HepG2 (cell line): ENCODE data around the gene ITGB7. TPM values are rescaled to one million over a fixed set of nuclear protein-coding genes. Genes with fewer than 3 reads are reported as not detected.
A peak's percentile ranks its signal among the peaks of the same experiment; 100 is the strongest.

Experiments
- ATAC-seq: fragments of 200-7000 bp; cut with Tn5 transposase; 3 replicates; pipeline ENCODE4 v1.9.1; 2020; ENCODE audit warnings: mild to moderate bottlenecking, moderate library complexity
- BruUV-seq: library from RNA; stranded (reverse); fragments of 400-500 nt; replicated peaks from 2 replicates; lab custom pipeline; 2021; lab: Mats Ljungman, UMichigan
- CTCF ChIA-PET: fragments of 300-600 bp; formaldehyde crosslinking; extraction: SDS; loops from one replicate; lab custom pipeline; 2021; ENCODE audit warnings: low total read pairs, inconsistent platforms, low intra/inter-chr PET ratio; lab: Yijun Ruan, JAX
- POLR2A ChIA-PET: fragments of 350-600 bp; sonication (Branson Sonifier 250); formaldehyde crosslinking; loops from one replicate; lab custom pipeline; 2020; ENCODE audit warnings: antibody characterized with exemption, inconsistent platforms; lab: Yijun Ruan, JAX
- DNase-seq: peaks from one replicate; pipeline ENCODE4 v3.0.0-alpha.2; 2015; ENCODE audit warnings: low spot score
- FAIRE-seq: peaks from 3 replicates; lab custom pipeline; 2011; peaks lifted over from hg19 to GRCh38; lab: Jason Lieb, UNC
- H2AFZ ChIP-seq: one replicate; pipeline ENCODE4 v1.6.1; 2011; ENCODE audit warnings: low read length, inconsistent platforms
- H3K27ac ChIP-seq: fragments of 300-600 bp; 3 replicates; pipeline ENCODE4 v1.8.0; 2011; ENCODE audit warnings: mixed run types, mild to moderate bottlenecking, mixed read lengths, low read length, inconsistent platforms; ENCODE audit not compliant: insufficient read depth; ENCODE audit errors: extremely low read length
- H3K27me3 ChIP-seq, 2 experiments: fragments of 200-600 bp in 1 of 2; 2 replicates in 1 of 2; 3 replicates in 1 of 2; pipeline versions ENCODE4 v1.6.0 to v1.8.0; 2011; ENCODE audit warnings: low read length in 2 of 2, mild to moderate bottlenecking in 2 of 2, moderate library complexity in 2 of 2, inconsistent platforms in 1 of 2; ENCODE audit not compliant: insufficient read depth in 2 of 2, control insufficient read depth in 1 of 2
- H3K36me3 ChIP-seq, 2 experiments: fragments of 200-600 bp in 1 of 2; replicated peaks in 1 of 2; 2 replicates in 1 of 2; 3 replicates in 1 of 2; pipeline versions ENCODE4 v1.5.1 to v1.8.0; 2011; ENCODE audit warnings: low read length in 2 of 2, inconsistent platforms in 1 of 2; ENCODE audit not compliant: insufficient read depth in 2 of 2, control insufficient read depth in 1 of 2
- H3K4me1 ChIP-seq: 2 replicates; pipeline ENCODE4 v1.5.1; 2012; ENCODE audit warnings: low read length, inconsistent platforms; ENCODE audit not compliant: insufficient read depth
- H3K4me2 ChIP-seq: 2 replicates; pipeline ENCODE4 v1.6.0; 2011; ENCODE audit warnings: low read depth, low read length, inconsistent platforms
- H3K4me3 ChIP-seq, 3 experiments: fragments of 200-600 bp in 1 of 3; sonication (generic), shearing (Covaris generic) in 1 of 3; replicated peaks in 1 of 3; 2 replicates each; pipeline ENCODE4 v1.5.1; 2011 to 2016; ENCODE audit warnings: low read length in 3 of 3, inconsistent platforms in 2 of 3, low read depth in 2 of 3, mild to moderate bottlenecking in 2 of 3, control low read depth in 1 of 3, mixed read lengths in 1 of 3; ENCODE audit not compliant: insufficient read depth in 1 of 3
- H3K79me2 ChIP-seq: one replicate; pipeline ENCODE4 v1.6.1; 2011; ENCODE audit warnings: low read length, inconsistent platforms; ENCODE audit not compliant: insufficient read depth
- H3K9ac ChIP-seq: 2 replicates; pipeline ENCODE4 v1.6.0; 2011; ENCODE audit warnings: mild to moderate bottlenecking, low read depth, low read length, inconsistent platforms; ENCODE audit not compliant: insufficient read depth
- H3K9me3 ChIP-seq: 2 replicates; pipeline ENCODE4 v1.5.1; 2012; ENCODE audit warnings: mild to moderate bottlenecking, low read length
- H4K20me1 ChIP-seq: 2 replicates; pipeline ENCODE4 v1.6.0; 2011; ENCODE audit warnings: inconsistent platforms, mild to moderate bottlenecking, low read length, moderate library complexity; ENCODE audit not compliant: insufficient read depth
- ARNT2 ChIP-seq: sonication (generic); formaldehyde crosslinking; IDR thresholded peaks from 2 replicates; pipeline ENCODE4 v1.8.0; 2022; ENCODE audit warnings: mild to moderate bottlenecking, low read depth, missing genetic modification reagents, moderate library complexity
- CBX2 ChIP-seq, 2 experiments: fragments of 200-600 bp in 1 of 2; sonication (generic); formaldehyde crosslinking in 1 of 2; IDR thresholded peaks; 2 replicates each; pipeline versions ENCODE4 v1.7.0 to v1.8.1; 2018 to 2022; ENCODE audit warnings: low read depth in 2 of 2, low read length in 1 of 2, mild to moderate bottlenecking in 1 of 2, missing genetic modification reagents in 1 of 2
- E2F2 ChIP-seq: sonication (generic); formaldehyde crosslinking; IDR thresholded peaks from 2 replicates; pipeline ENCODE4 v1.4.0; 2020; ENCODE audit warnings: missing genetic modification reagents, borderline replicate concordance
- EHMT2 ChIP-seq: fragments of 200-600 bp; sonication (generic); IDR thresholded peaks from 2 replicates; pipeline ENCODE4 v1.7.0; 2017; ENCODE audit warnings: antibody characterized with exemption, low read depth, low read length, borderline replicate concordance
- FOXK2 ChIP-seq: fragments of 450-650 bp; IDR thresholded peaks from 2 replicates; pipeline ENCODE4 v1.6.1; 2016
- JUN ChIP-seq: sonication (generic); formaldehyde crosslinking; IDR thresholded peaks from 2 replicates; pipeline ENCODE4 v1.4.0; 2020; ENCODE audit warnings: mild to moderate bottlenecking, missing genetic modification reagents
- KDM5B ChIP-seq: sonication (generic); formaldehyde crosslinking; IDR thresholded peaks from 2 replicates; pipeline ENCODE4 v1.4.0; 2020; ENCODE audit warnings: missing genetic modification reagents, mild to moderate bottlenecking, borderline replicate concordance
- PPARG ChIP-seq: conservative IDR thresholded peaks from 2 replicates; pipeline ENCODE4 v1.6.1; 2016; ENCODE audit warnings: missing biosample characterization, missing genetic modification reagents
- RBAK ChIP-seq: sonication (generic); formaldehyde crosslinking; IDR thresholded peaks from 2 replicates; pipeline ENCODE4 v1.5.1; 2020; ENCODE audit warnings: mild to moderate bottlenecking, missing genetic modification reagents
- THAP8 ChIP-seq: sonication (generic); formaldehyde crosslinking; IDR thresholded peaks from 2 replicates; pipeline ENCODE4 v1.5.1; 2020; ENCODE audit warnings: missing genetic modification reagents, mild to moderate bottlenecking, borderline replicate concordance
- TSC22D2 ChIP-seq: sonication (generic); formaldehyde crosslinking; IDR thresholded peaks from 2 replicates; pipeline ENCODE4 v1.5.1; 2020; ENCODE audit warnings: missing genetic modification reagents, mild to moderate bottlenecking, borderline replicate concordance
- ZFP1 ChIP-seq: IDR thresholded peaks from 2 replicates; pipeline ENCODE4 v1.6.1; 2016
- ZFP36L1 ChIP-seq: sonication (generic); formaldehyde crosslinking; IDR thresholded peaks from 2 replicates; pipeline ENCODE4 v1.8.0; 2022; ENCODE audit warnings: mild to moderate bottlenecking, missing genetic modification reagents, moderate library complexity
- ZNF235 ChIP-seq: sonication (generic); formaldehyde crosslinking; IDR thresholded peaks from 2 replicates; pipeline ENCODE4 v1.8.1; 2023; ENCODE audit warnings: mild to moderate bottlenecking, missing genetic modification reagents, borderline replicate concordance
- ZNF451 ChIP-seq: sonication (generic); formaldehyde crosslinking; IDR thresholded peaks from 2 replicates; pipeline ENCODE4 v1.5.0; 2020; ENCODE audit warnings: mild to moderate bottlenecking, missing genetic modification reagents
- ZNF549 ChIP-seq: sonication (generic); formaldehyde crosslinking; IDR thresholded peaks from 2 replicates; pipeline ENCODE4 v1.5.0; 2020; ENCODE audit warnings: missing genetic modification reagents
- ZNF597 ChIP-seq: sonication (generic); formaldehyde crosslinking; IDR thresholded peaks from 2 replicates; pipeline ENCODE4 v1.5.0; 2020; ENCODE audit warnings: missing genetic modification reagents
- ZNF766 ChIP-seq: sonication (generic); formaldehyde crosslinking; IDR thresholded peaks from 2 replicates; pipeline ENCODE4 v1.5.0; 2020; ENCODE audit warnings: missing genetic modification reagents, borderline replicate concordance
- ZNF773 ChIP-seq: sonication (generic); formaldehyde crosslinking; IDR thresholded peaks from 2 replicates; pipeline ENCODE4 v1.4.0; 2020; ENCODE audit warnings: missing genetic modification reagents, borderline replicate concordance
- WGBS: methylation state at CpG from one replicate; pipeline ENCODE4 v1.1.6; 2017; ENCODE audit warnings: low lambda C conversion rate; 5-methylcytosine and 5-hydroxymethylcytosine counted together
- in situ Hi-C: cut with HindIII; loops from 2 replicates; pipeline ENCODE4 v1.10.0; 2017; ENCODE audit warnings: low pct_unique_long_range_greater_than_20kb; ENCODE audit not compliant: extremely low pct_ligation_motif_present
- intact Hi-C: fragments of 100-400 bp; cut with micrococcal nuclease; formaldehyde crosslinking; loops from one replicate; pipeline ENCODE4 v1.10.0; 2022; ENCODE audit not compliant: unreplicated experiment
- polyA plus RNA-seq, 8 experiments: library from polyadenylated mRNA; depleted of rRNA in 3 of 8; stranded (reverse) in 7 of 8; unstranded in 1 of 8; fragments of >200 nt; fragmentation: Illumina TruSeq in 4 of 8; extraction: Trizol in 4 of 8; gene quantifications; 2 replicates each; pipeline versions ENCODE4 v1.2.1 to v1.2.3, GENCODE V29; 2011 to 2016; ENCODE audit warnings: low read depth in 4 of 8, missing spikeins in 1 of 8, mixed read lengths in 1 of 8; ENCODE audit not compliant: insufficient read depth in 1 of 8
- total RNA-seq, 5 experiments: library from RNA; depleted of rRNA; stranded (reverse); fragments of >200 nt; fragmentation: Illumina TruSeq; extraction: Trizol; gene quantifications; 2 replicates each; pipeline ENCODE4 v1.2.3, GENCODE V29; 2016; ENCODE audit warnings: low read depth in 1 of 5

Gene ITGB7
- total and polyA plus RNA-seq, 2 of the 13 experiments (the other 11 are each of a cell fraction or from before 2014, with no cell fraction given) = 0.16 to 0.18 TPM

GRCh38 chr12:53225635-53226424 is 18.8 kb upstream of the ITGB7 start (continued):
- no peak for TF ChIP-seq KDM5B (CRISPR knock-in tag)

GRCh38 chr12:53224897-53225634 is 18.0 kb upstream of the ITGB7 start:
- H3K79me2 ChIP-seq = no peaks in the 10 kb centered on the region
- H3K4me1 ChIP-seq = peaks cover 39% of the 10 kb centered on the region
- in situ Hi-C loops = no loop called here
- POLR2A ChIA-PET = interaction anchor here (0.6 kb wide), 1 partner anchor 20 kb away, joined by 3 read pairs; no protein-coding TSS in a partner anchor
- peak overlapping the region; percentile 53 for H3K4me2 ChIP-seq
- no peak overlapping the region for H3K27ac ChIP-seq
- 46% methylated on average over 10 of the region's 10 CpGs for WGBS
- no peak overlapping the region for H2AFZ ChIP-seq
- no peaks in the 10 kb centered on the region for H4K20me1 ChIP-seq
- H3K27me3 ChIP-seq = peaks cover 0 to 29% of the 10 kb centered on the region in 2 experiments; a peak in 4 of 5 replicates
- peak overlapping the region in 1 of 3 experiments; percentile 17; a peak in 1 of 6 replicates for H3K4me3 ChIP-seq
- no peak for DNase-seq
- intact Hi-C loops = loop anchor here (5.0 kb wide), 1 partner anchor 72 kb away; the partner anchor contains the start of genes MYG1 and PFDN5
- H3K9me3 ChIP-seq = no peaks in the 10 kb centered on the region
- no peak for ATAC-seq
- H3K36me3 ChIP-seq = no peaks in the 10 kb centered on the region
- no TSS peak for BruUV-seq
- CTCF ChIA-PET = no interaction called here
- FAIRE-seq = no peak
- H3K9ac ChIP-seq = no peak overlapping the region
- TF ChIP-seq THAP8 (no peak), EHMT2 (no peak), TSC22D2 (CRISPR knock-in tag) (no peak), JUN (CRISPR knock-in tag) (no peak), ZNF235 (CRISPR knock-in tag) (no peak), ZFP36L1 (no peak), RBAK (CRISPR knock-in tag) (no peak), ZNF773 (CRISPR knock-in tag) (no peak), PPARG (no peak), ARNT2 (CRISPR knock-in tag) (no peak), ZNF766 (CRISPR knock-in tag) (no peak), ZNF549 (no peak), CBX2 (IDR thresholded peaks at IDR 0.05; ENCODE audit: low read depth, low read length) (no peak), CBX2 (CRISPR knock-in tag; IDR thresholded peaks at IDR 0.05; ENCODE audit: low read depth) (no peak), ZFP1 (CRISPR knock-in tag) (no peak), ZNF597 (CRISPR knock-in tag) (no peak), FOXK2 (no peak), ZNF451 (CRISPR knock-in tag) (no peak), E2F2 (CRISPR knock-in tag) (no peak)
